ENCODE measurements around the gene ZFYVE28. TPM values are rescaled to one million over a fixed set of nuclear protein-coding genes. Genes with fewer than 3 reads are reported as not detected.
A peak's percentile ranks its signal among the peaks of the same experiment; 100 is the strongest.

Gene ZFYVE28
- total and polyA plus RNA-seq, 2 of the 8 experiments (the other 6 are each of a cell fraction or from before 2014, with no cell fraction given) = 1.7 to 4.9 TPM

GRCh38 chr4:2254665-2255500, 163.6 kb downstream of the ZFYVE28 start:
- H3K79me2 ChIP-seq (ENCODE audit: control insufficient read depth in 1 of 2, insufficient read depth in 2 of 2, low read length in 2 of 2) = no peaks in the 10 kb centered on the region
- POLR2A ChIA-PET (ENCODE audit: partially characterized antibody) = interaction anchor here (0.6 kb wide), 1 partner anchor 158 kb away, joined by 5 read pairs; no protein-coding TSS in a partner anchor

More at GRCh38 chr4:2254665-2255500, 163.6 kb downstream of the ZFYVE28 start:
- no peak overlapping the region for H2BK120ac ChIP-seq (replicated peaks; ENCODE audit: low read depth, low read length)
- H2BK12ac ChIP-seq (ENCODE audit: low read depth, low read length) = 0 out of 2 replicates have a peak overlapping the region, but pooled peaks have one; percentile 5
- CTCF ChIA-PET (ENCODE audit: partially characterized antibody) = interaction anchor here (0.7 kb wide), 1 partner anchor 10 kb away, joined by 3 read pairs; no protein-coding TSS in a partner anchor
- no peak overlapping the region for H3K18ac ChIP-seq (ENCODE audit: extremely low read depth, low read length)
- H3K27me3 ChIP-seq (replicated peaks in 1 of 4; ENCODE audit: control insufficient read depth in 3 of 4, extremely low read depth in 1 of 4, insufficient read depth in 3 of 4, low read length in 3 of 4) = no peaks in the 10 kb centered on the region
- H2BK15ac ChIP-seq (ENCODE audit: low read length) = no peak overlapping the region
- peaks cover 0 to 5% (median under 1%) of the 10 kb centered on the region in 4 experiments; a peak in 2 of 8 replicates for H3K36me3 ChIP-seq (ENCODE audit: control insufficient read depth in 2 of 4, insufficient read depth in 4 of 4, low read length in 3 of 4)
- no peak overlapping the region for H3K56ac ChIP-seq (replicated peaks; ENCODE audit: insufficient read length, low read depth, low read length)
- H3K4me2 ChIP-seq (ENCODE audit: insufficient read depth in 1 of 2, low read depth in 2 of 2, low read length in 2 of 2) = no peak overlapping the region
- FAIRE-seq (no peak), DNase-seq (ENCODE audit: low read depth in 1 of 2, low spot score in 2 of 2) (no peak)
- no peak overlapping the region; the same call in 1 of the 2 replicates for H2BK5ac ChIP-seq (ENCODE audit: low read depth, low read length)
- H2AFZ ChIP-seq (ENCODE audit: low read length) = no peak overlapping the region
- no peak overlapping the region for H3K14ac ChIP-seq (ENCODE audit: insufficient read length)
- no peak overlapping the region for H4K8ac ChIP-seq (ENCODE audit: extremely low read depth, insufficient read depth, low read length)
- 91% methylated on average over 31 of the region's 32 CpGs; no CpG with 5 or more reads in 1 of the 2 experiments for WGBS, 2 experiments (ENCODE audit: extremely low coverage in 1 of 2, insufficient coverage in 1 of 2, insufficient read length in 1 of 2, insufficient replicate concordance in 2 of 2, low coverage in 1 of 2, low lambda C conversion rate in 2 of 2, missing lambda C conversion rate in 1 of 2)
- no peak overlapping the region for H3K23ac ChIP-seq (ENCODE audit: insufficient read length)
- H3K4me1 ChIP-seq (replicated peaks in 1 of 4; ENCODE audit: control insufficient read depth in 3 of 4, insufficient read depth in 4 of 4, low read length in 3 of 4) = 0 out of 7 replicates have a peak, but pooled peaks cover 0 to 4% (median 0%) of the 10 kb centered on the region in 4 experiments
- no peak overlapping the region for H3K4ac ChIP-seq (replicated peaks; ENCODE audit: insufficient read length, low read depth, low read length)
- peaks cover 0 to 5% of the 10 kb centered on the region in 2 experiments for H4K20me1 ChIP-seq (replicated peaks in 1 of 2; ENCODE audit: control insufficient read depth in 1 of 2, insufficient read depth in 2 of 2, low read length in 2 of 2)
- no peak overlapping the region for H3K4me3 ChIP-seq (ENCODE audit: extremely low read depth in 1 of 4, insufficient read depth in 2 of 4, low read depth in 3 of 4, low read length in 4 of 4)
- no peak overlapping the region for H2BK20ac ChIP-seq (ENCODE audit: low read length)
- H3K9me3 ChIP-seq (ENCODE audit: insufficient read depth in 2 of 2, low read depth in 1 of 2, low read length in 1 of 2) = no peaks in the 10 kb centered on the region
- H3K27ac ChIP-seq (ENCODE audit: low read depth, low read length) = no peak overlapping the region
- no peak overlapping the region for H3K9ac ChIP-seq (replicated peaks in 1 of 4; ENCODE audit: extremely low read depth in 1 of 4, low read depth in 3 of 4, low read length in 3 of 4)
- no peaks in the 10 kb centered on the region for H3K79me1 ChIP-seq (ENCODE audit: low read depth, low read length)
- H2AK5ac ChIP-seq (ENCODE audit: low read depth, low read length) = no peak overlapping the region
- no peak overlapping the region for H4K91ac ChIP-seq (replicated peaks; ENCODE audit: insufficient read length, low read length)
- no peaks in the 10 kb centered on the region for H3K23me2 ChIP-seq (ENCODE audit: low read depth, low read length)
- H4K5ac ChIP-seq (ENCODE audit: insufficient read length, low read depth, low read length) = no peak overlapping the region

Measured in H1 (cell line).